ENCODE results near the gene OR4K5. TPM values are rescaled to one million over a fixed set of nuclear protein-coding genes. Genes with fewer than 3 reads are reported as not detected.

Gene OR4K5
- total RNA-seq, 6 donors from 2014 or later: not detected

DNA sequence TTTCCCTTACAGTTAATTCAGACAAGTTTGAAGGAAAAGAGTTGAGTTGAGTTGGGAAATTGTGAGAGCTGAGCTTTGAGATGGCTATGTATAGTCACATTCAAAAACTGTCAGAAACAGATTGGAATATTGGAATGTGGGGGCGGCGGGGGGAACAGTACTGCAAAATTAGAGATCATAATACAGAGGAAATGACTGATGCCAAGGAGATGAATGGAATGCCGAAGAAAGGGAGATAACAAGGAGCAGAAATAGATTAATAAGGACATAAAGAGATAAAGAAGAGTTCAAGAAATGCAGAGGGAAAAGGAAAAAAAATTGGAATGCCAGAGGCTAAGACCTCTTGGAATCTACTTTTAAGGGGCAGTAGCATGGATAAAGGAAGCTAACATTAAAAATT, 3.2 kb upstream of the OR4K5 start:
- no peaks in the 10 kb centered on the region for H3K9me3 ChIP-seq
- WGBS, 2 donors: 67 to 73% methylated on average over 3 of the region's 3 CpGs
- no peaks in the 10 kb centered on the region for H3K27me3 ChIP-seq
- no peak overlapping the region for H3K4me3 ChIP-seq
- DNase-seq (no peak), ATAC-seq (ENCODE audit: low FRiP score in 2 of 2) (no peak)
- no peaks in the 10 kb centered on the region for H3K4me1 ChIP-seq
- H3K36me3 ChIP-seq: no peaks in the 10 kb centered on the region
- H3K27ac ChIP-seq: no peak overlapping the region
- TF ChIP-seq POLR2A (IDR thresholded peaks at IDR 0.05): no peak
- TF ChIP-seq POLR2AphosphoS5 (IDR thresholded peaks at IDR 0.05): no peak
- TF ChIP-seq EP300 (IDR thresholded peaks at IDR 0.05): no peak
- TF ChIP-seq, protein P1, sequence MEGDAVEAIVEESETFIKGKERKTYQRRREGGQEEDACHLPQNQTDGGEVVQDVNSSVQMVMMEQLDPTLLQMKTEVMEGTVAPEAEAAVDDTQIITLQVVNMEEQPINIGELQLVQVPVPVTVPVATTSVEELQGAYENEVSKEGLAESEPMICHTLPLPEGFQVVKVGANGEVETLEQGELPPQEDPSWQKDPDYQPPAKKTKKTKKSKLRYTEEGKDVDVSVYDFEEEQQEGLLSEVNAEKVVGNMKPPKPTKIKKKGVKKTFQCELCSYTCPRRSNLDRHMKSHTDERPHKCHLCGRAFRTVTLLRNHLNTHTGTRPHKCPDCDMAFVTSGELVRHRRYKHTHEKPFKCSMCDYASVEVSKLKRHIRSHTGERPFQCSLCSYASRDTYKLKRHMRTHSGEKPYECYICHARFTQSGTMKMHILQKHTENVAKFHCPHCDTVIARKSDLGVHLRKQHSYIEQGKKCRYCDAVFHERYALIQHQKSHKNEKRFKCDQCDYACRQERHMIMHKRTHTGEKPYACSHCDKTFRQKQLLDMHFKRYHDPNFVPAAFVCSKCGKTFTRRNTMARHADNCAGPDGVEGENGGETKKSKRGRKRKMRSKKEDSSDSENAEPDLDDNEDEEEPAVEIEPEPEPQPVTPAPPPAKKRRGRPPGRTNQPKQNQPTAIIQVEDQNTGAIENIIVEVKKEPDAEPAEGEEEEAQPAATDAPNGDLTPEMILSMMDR (IDR thresholded peaks at IDR 0.05): no peak

DNA sequence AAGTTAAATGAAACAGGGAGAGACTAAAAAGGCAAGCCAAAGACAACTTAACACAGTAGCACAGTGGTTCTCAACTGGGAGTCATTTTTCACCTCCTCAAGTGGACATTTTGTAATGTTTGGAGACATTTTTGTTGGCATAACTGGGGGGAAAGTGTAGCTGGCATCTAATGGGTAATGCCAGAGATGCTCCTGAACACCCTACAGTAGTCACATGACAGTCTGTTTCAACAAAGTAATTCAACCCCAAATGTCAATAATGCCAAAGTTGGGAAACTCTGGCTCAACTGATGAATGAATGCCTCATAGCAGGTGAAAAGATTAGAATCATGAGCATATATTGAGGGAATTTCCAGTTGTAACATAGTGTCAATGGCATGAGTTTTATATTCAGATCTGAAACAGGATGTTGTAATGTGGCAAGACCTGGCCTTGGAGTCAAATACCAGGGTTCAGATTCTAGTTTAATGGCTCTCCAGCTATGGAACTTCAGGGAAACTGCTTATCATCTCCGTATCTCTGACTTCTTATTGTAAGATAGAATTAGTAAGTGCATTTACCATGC, 2.4 kb upstream of the OR4K5 start:
- no peaks in the 10 kb centered on the region for H3K4me1 ChIP-seq
- H3K27ac ChIP-seq: no peak overlapping the region
- no peaks in the 10 kb centered on the region for H3K27me3 ChIP-seq
- ATAC-seq (ENCODE audit: low FRiP score in 2 of 2) (peak; percentile 17 to 23), DNase-seq (no peak)
- no peak for TF ChIP-seq POLR2A (IDR thresholded peaks at IDR 0.05)
- TF ChIP-seq POLR2AphosphoS5 (IDR thresholded peaks at IDR 0.05): no peak
- TF ChIP-seq, protein P1 (IDR thresholded peaks at IDR 0.05): no peak
- no peak for TF ChIP-seq EP300 (IDR thresholded peaks at IDR 0.05)
- no peaks in the 10 kb centered on the region for H3K9me3 ChIP-seq
- 70 to 71% methylated on average over 1 of the region's 1 CpG for WGBS, 2 donors
- H3K36me3 ChIP-seq: no peaks in the 10 kb centered on the region
- no peak overlapping the region for H3K4me3 ChIP-seq

DNA sequence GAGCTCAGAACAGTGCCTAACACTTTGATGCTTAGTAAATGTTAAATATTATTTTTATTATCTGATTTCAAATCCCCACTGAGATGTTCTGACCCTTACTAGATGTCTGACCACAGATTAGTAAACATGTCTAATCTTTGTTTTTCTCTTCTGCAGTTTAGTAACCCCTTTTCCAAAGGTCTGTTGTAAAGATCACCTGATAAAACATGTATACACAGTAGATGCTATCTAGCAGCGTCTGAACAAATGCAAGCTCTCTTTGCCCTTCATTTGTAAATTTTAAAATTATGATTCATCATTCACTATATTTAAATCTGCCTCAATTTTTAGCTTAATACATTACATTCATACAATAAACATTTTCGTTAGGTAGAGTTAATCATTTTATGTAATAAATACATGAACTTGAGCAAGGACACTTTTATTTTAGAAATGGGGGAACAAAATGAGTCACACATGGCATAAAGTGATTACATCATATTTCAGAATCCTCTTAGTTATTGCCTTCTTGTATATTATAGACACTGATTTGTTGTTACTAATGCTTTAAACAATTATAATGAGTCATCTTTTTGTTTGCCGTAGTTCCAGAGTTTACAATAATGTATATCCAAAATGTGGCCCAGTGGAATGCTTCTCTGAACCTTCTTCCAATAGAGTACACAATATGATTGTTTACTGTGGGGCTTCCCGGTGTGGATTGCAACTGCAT, 1.7 kb upstream of the OR4K5 start:
- Histone ChIP-seq H3K36me3 (no peaks in the 10 kb centered on the region), H3K9me3 (no peaks in the 10 kb centered on the region), H3K4me3 (no peak overlapping the region), H3K27me3 (no peaks in the 10 kb centered on the region), H3K27ac (no peak overlapping the region), H3K4me1 (no peaks in the 10 kb centered on the region)
- 48 to 56% methylated on average over 4 of the region's 4 CpGs for WGBS, 2 donors
- ATAC-seq (ENCODE audit: low FRiP score in 2 of 2) (no peak), DNase-seq (no peak)
- TF ChIP-seq POLR2A (IDR thresholded peaks at IDR 0.05) (no peak), EP300 (IDR thresholded peaks at IDR 0.05) (no peak), POLR2AphosphoS5 (IDR thresholded peaks at IDR 0.05) (no peak)
- TF ChIP-seq, protein P1 (IDR thresholded peaks at IDR 0.05): no peak

DNA sequence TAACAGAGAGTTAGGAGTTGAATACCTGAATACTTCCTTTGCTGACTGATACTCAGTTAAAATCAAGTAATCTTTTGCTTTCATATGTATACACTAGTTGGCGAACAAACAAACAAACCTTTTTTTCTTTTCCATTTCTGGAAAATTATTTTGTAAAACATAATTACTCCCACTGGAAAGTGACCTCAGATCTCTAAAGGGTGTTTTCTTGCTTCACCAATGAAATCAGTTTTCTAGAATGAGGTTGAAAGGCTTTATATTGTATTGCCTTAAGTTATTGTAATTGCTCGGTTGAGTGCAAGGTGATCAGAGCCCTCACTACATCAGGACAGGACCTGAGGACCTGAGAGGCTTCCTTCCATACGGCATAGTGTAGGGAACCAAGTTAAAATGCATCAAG, 10.2 kb downstream of the OR4K5 start, which contains the start of gene OR4K1:
OR4K1 (plus strand) TSS at position 301 of the 400 bp plus-strand sequence. CDS start 4,750 bp downstream, outside the sequence.
- DNase-seq (no peak), ATAC-seq (ENCODE audit: low FRiP score in 2 of 2) (no peak)
- H3K27me3 ChIP-seq: no peaks in the 10 kb centered on the region
- H3K4me3 ChIP-seq: no peak within 1 kb of the TSS
- H3K4me1 ChIP-seq: no peaks in the 10 kb centered on the region
- no peaks in the 10 kb centered on the region for H3K9me3 ChIP-seq
- WGBS, 2 donors: 61 to 62% methylated on average over 3 of the region's 3 CpGs
- no peaks in the 10 kb centered on the region for H3K36me3 ChIP-seq
- H3K27ac ChIP-seq: no peak within 1 kb of the TSS
- no peak for TF ChIP-seq POLR2AphosphoS5 (IDR thresholded peaks at IDR 0.05)
- TF ChIP-seq POLR2A (IDR thresholded peaks at IDR 0.05): no peak
- TF ChIP-seq, protein P1 (IDR thresholded peaks at IDR 0.05): no peak
- TF ChIP-seq EP300 (IDR thresholded peaks at IDR 0.05): no peak

Data from upper lobe of left lung (tissue), 6 donors.